Osteoblast (primary cell): ENCODE results near the gene TRHDE. TPM values are rescaled to one million over a fixed set of nuclear protein-coding genes. Genes with fewer than 3 reads are reported as not detected.

ENCODE experiments used
- DNase-seq: peaks from one replicate; pipeline ENCODE4 v3.0.0; 2011; ENCODE audit warnings: low spot score, mixed read lengths; ENCODE audit not compliant: insufficient read length; ENCODE audit errors: missing footprints
- H2AFZ ChIP-seq: 2 replicates; pipeline ENCODE4 v1.6.0; 2011; ENCODE audit warnings: mild to moderate bottlenecking, low read length
- H3K27ac ChIP-seq: 2 replicates; pipeline ENCODE4 v1.5.1; 2011; ENCODE audit warnings: mild to moderate bottlenecking, low read depth, low read length, moderate library complexity
- H3K27me3 ChIP-seq: 2 replicates; pipeline ENCODE4 v1.6.0; 2012; ENCODE audit warnings: mild to moderate bottlenecking, control low read depth, inconsistent platforms, low read length, moderate library complexity; ENCODE audit not compliant: insufficient read depth
- H3K36me3 ChIP-seq: 2 replicates; pipeline ENCODE4 v1.5.1; 2011; ENCODE audit warnings: mild to moderate bottlenecking, low read length, control low read depth, moderate library complexity; ENCODE audit not compliant: insufficient read depth
- H3K4me1 ChIP-seq: 2 replicates; pipeline ENCODE4 v1.5.1; 2011; ENCODE audit warnings: mild to moderate bottlenecking, low read length, control low read depth, moderate library complexity; ENCODE audit not compliant: insufficient read depth
- H3K4me2 ChIP-seq: 2 replicates; pipeline ENCODE4 v1.6.0; 2011; ENCODE audit warnings: mild to moderate bottlenecking, low read length; ENCODE audit not compliant: insufficient read depth
- H3K4me3 ChIP-seq: fragments of 200-600 bp; sonication (generic); 3 replicates; pipeline ENCODE4 v1.5.1; 2012; ENCODE audit warnings: mild to moderate bottlenecking, low read length, inconsistent platforms; ENCODE audit not compliant: insufficient read depth
- H3K79me2 ChIP-seq: 2 replicates; pipeline ENCODE4 v1.6.0; 2012; ENCODE audit warnings: mild to moderate bottlenecking, low read length, control low read depth, inconsistent platforms; ENCODE audit not compliant: insufficient read depth
- H3K9me3 ChIP-seq: 2 replicates; pipeline ENCODE4 v1.5.1; 2011; ENCODE audit warnings: low read depth, low read length, control low read depth
- H4K20me1 ChIP-seq: 2 replicates; pipeline ENCODE4 v1.6.0; 2012; ENCODE audit warnings: mild to moderate bottlenecking, low read length, control low read depth; ENCODE audit not compliant: insufficient read depth
- CTCF ChIP-seq: IDR thresholded peaks from 2 replicates; pipeline ENCODE4 v1.5.1; 2011; ENCODE audit warnings: mild to moderate bottlenecking, low read depth, low read length, moderate library complexity; ENCODE audit errors: extremely low read depth
- total RNA-seq: library from RNA; depleted of rRNA; stranded (reverse); fragments of >200 nt; gene quantifications from 2 replicates; pipeline ENCODE4 v1.2.3, GENCODE V29; 2012

Gene TRHDE
- total RNA-seq, 1 donor = under 0.01 TPM

- H3K79me2 ChIP-seq = no peaks in the 10 kb centered on the region
- no peak for DNase-seq
- H3K27ac ChIP-seq = no peak overlapping the region
- no peak overlapping the region for H3K4me2 ChIP-seq
- H3K36me3 ChIP-seq = no peaks in the 10 kb centered on the region
- TF ChIP-seq CTCF = no peak
- H3K9me3 ChIP-seq = no peaks in the 10 kb centered on the region
- H2AFZ ChIP-seq = no peak overlapping the region
- H3K27me3 ChIP-seq = no peaks in the 10 kb centered on the region
- H3K4me1 ChIP-seq = no peaks in the 10 kb centered on the region
- H4K20me1 ChIP-seq = no peaks in the 10 kb centered on the region
- H3K4me3 ChIP-seq = no peak overlapping the region
These were observed 176.6 kb downstream of the TRHDE start for GRCh38 chr12:72448805-72449204.

GRCh38 chr12:72453066-72453465 lies 180.9 kb downstream of the TRHDE start:
- DNase-seq = no peak
- H3K4me1 ChIP-seq = no peaks in the 10 kb centered on the region
- no peaks in the 10 kb centered on the region for H3K27me3 ChIP-seq
- H2AFZ ChIP-seq = no peak overlapping the region
- H3K9me3 ChIP-seq = no peaks in the 10 kb centered on the region
- H3K4me2 ChIP-seq = no peak overlapping the region
- TF ChIP-seq CTCF = no peak
- no peak overlapping the region for H3K27ac ChIP-seq
- H3K36me3 ChIP-seq = no peaks in the 10 kb centered on the region
- H3K4me3 ChIP-seq = no peak overlapping the region
- no peaks in the 10 kb centered on the region for H4K20me1 ChIP-seq
- no peaks in the 10 kb centered on the region for H3K79me2 ChIP-seq

- Histone ChIP-seq H3K79me2 (no peaks in the 10 kb centered on the region), H3K4me3 (no peak overlapping the region), H4K20me1 (no peaks in the 10 kb centered on the region), H3K4me1 (no peaks in the 10 kb centered on the region), H3K36me3 (no peaks in the 10 kb centered on the region), H3K27me3 (no peaks in the 10 kb centered on the region), H3K4me2 (no peak overlapping the region), H2AFZ (no peak overlapping the region), H3K27ac (no peak overlapping the region), H3K9me3 (no peaks in the 10 kb centered on the region)
- TF ChIP-seq CTCF = no peak
- no peak for DNase-seq
These were observed 181.4 kb downstream of the TRHDE start for GRCh38 chr12:72453550-72453949.

- no peak for TF ChIP-seq CTCF
- Histone ChIP-seq H3K79me2 (no peaks in the 10 kb centered on the region), H2AFZ (no peak overlapping the region), H3K4me1 (no peaks in the 10 kb centered on the region), H3K9me3 (no peaks in the 10 kb centered on the region), H3K27ac (no peak overlapping the region), H3K4me3 (no peak overlapping the region), H3K4me2 (no peak overlapping the region), H4K20me1 (no peaks in the 10 kb centered on the region), H3K36me3 (no peaks in the 10 kb centered on the region), H3K27me3 (no peaks in the 10 kb centered on the region)
- DNase-seq = no peak
These were observed 192.3 kb downstream of the TRHDE start for GRCh38 chr12:72464471-72464870.
